NCI-H146 (cell line): ENCODE data around the gene GJB2.

Experiments used
- DNase-seq: peaks from one replicate; lab custom pipeline; 2025; lab: John Stamatoyannopoulos, UW

The GJB2 gene

DNA sequence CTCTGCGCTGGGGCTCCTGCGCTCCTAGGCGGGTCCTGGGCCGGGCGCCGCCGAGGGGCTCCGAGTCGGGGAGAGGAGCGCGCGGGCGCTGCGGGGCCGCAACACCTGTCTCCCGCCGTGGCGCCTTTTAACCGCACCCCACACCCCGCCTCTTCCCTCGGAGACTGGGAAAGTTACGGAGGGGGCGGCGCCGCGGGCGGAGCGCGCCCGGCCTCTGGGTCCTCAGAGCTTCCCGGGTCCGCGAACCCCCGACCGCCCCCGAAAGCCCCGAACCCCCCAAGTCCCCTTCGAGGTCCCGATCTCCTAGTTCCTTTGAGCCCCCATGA lies at the start of gene GJB2:
GJB2 (minus strand) TSS at position 103 of the 326 bp plus-strand sequence. CDS start 3,357 bp downstream, outside the sequence.
- peak; percentile 9 for DNase-seq

- DNase-seq = no peak
Observed at GRCh38 chr13:20241593-20241992, 48.9 kb upstream of the GJB2 start.

GRCh38 chr13:20239748-20240147 lies 47.0 kb upstream of the GJB2 start:
- no peak for DNase-seq

DNA sequence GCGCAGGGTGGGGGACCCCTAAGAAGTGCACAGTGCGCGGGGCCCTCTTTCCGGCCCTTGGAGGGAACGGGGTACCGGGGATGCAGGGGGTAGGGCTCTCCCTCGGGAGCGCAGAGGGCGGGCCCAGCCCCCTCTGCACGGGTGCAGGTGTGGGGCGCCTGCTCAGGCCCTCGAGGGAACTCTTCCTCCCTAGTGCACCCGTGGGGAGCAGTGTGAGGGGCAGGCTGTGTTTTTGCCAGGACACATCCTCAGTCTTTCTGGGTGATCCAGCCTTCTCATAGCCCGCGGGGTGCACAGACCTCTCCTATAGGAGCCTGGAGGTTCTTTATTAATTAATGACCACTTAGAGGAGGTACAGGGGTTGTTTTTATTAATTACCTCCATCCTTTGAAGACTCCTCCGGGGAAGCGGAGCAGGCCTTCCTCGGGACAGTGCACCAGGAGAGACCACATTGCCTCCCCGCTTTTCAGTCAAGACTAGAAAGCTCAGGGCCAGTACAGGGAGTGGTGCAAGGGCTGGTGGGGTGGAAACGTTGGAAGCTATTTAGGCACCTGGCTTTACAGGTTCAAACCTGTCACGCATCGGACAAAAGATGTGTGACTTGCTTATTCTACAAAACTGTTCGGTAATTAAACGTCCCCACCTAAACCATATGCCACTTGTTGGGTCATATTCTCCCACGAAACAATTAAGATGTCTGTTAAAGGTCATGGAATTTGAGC lies 40.0 kb upstream of the GJB2 start:
- DNase-seq = no peak

DNA sequence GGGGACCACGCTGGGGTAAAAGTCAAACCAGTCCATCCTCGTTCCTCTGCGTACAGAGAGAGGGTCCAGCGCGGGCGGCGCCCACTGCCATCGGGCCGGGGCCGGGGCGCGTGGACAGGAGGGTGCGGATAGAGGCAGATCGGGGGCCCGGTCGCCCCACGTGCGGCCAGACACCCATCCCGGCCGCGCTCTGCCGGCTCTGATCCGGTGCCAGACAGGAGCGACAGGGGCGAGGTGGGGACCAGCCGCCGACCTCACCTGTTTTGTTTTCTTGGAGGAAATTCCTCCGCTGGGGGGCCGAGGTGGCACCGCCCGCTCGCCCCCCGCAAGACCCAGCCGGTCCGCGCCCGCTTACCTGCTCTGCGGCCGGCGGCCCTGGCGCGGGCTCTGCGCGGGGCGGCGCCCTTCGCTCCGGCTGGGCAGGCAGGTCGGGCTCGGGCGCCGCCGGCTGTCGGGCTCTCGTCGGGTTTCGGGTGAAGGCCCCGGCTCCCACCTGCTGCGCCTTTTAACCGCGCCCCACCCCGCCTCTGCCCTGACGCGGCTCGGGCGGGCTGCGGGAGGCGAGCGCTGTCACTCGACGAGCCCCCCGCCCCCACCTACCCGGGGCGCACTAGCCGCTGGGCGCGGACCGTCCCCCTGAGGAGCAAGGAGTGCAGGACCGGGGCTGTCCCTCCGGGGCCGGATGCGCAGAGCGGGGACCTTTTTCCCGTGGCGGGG lies 39.3 kb upstream of the GJB2 start, which contains the start of gene GJB6:
GJB6 (minus strand) TSS at position 481 of the 717 bp plus-strand sequence. CDS start 8,839 bp downstream, outside the sequence.
- peak; percentile 12 for DNase-seq

DNA sequence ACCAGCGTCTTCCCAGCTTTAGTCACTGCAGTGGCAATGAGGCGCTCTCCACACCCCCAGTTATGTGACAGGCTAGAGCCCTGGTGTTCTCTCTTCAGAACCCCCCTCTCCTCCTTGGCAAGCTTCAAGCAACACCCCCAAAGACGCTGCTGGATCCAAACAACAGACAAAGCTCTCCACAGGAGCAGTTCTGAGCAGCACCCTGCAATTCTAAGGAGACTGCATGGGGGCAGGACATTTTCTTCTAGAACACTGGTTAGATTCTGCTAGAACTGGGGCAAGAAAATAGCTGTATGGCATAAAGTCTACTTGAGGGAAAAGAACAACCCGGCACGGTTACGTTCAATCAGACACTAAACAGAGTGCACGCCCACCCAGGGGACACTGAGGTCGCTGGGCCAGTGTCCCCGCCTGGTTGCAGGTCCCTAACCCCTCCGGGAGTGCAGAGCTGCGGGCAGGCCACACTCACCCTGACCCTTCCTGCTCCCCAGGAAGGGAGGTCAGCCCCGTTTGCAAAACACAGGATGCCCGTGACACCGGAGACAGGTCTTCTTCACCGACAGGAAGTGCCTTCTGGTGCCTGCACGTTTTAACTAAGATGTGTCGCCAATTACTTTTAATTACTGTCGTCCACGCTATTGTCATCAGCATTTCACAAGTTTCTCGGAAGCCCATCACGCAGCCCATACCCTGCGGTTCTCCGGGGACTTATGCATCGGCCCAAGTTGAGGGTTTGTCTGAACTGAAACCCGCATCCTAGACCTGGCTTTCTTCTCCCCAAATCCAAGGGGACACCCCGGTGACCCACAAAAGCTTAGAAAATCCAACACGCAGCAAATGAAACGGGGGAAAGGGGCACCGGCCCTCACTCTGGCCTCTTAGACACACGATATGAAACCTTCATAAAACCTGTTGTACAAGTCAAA lies 38.4 kb upstream of the GJB2 start:
- no peak for DNase-seq

- no peak for DNase-seq
Observed at GRCh38 chr13:20227730-20228129, 35.0 kb upstream of the GJB2 start.

DNA sequence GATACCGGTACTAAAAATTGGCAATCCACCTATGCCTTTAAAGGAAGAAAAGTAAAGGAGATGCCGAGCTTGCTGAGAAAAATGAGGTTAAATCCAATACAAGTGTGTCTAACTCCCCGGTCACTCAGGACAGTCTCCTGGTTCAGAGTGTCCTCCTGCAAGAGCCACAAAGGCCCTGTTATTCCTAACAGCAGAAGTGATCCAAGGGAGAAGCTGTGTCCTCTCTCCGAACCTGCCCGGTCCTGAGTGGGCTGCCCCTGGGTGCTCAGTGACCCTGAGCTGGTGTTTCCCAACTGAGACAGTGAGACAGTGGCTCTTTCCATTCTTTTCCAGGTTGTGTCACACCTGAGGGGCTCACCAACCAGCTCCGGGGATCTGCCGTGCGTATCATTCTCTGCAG lies 34.5 kb upstream of the GJB2 start:
- DNase-seq = no peak

DNA sequence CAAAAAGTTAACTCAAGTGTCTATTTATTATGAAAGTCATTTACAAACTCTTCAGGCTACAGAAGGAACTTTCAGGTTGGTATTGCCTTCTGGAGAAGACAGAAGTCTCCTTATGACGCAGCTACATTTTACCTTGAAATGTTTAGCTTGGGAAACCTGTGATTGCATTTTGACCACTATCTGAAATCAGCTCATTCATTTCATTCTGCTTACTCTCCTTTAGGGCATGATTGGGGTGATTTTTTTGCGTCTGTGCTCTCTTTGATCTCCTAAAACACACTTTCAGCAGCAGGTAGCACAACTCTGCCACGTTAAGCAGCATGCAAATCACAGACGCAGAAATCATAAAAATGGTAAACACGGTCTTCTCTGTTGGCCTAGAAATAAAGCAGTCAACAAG lies 29.8 kb upstream of the GJB2 start:
- no peak for DNase-seq

GRCh38 chr13:20221772-20222171 lies 29.0 kb upstream of the GJB2 start:
- DNase-seq = no peak

GRCh38 chr13:20219577-20219976 lies 26.8 kb upstream of the GJB2 start:
- no peak for DNase-seq

DNA sequence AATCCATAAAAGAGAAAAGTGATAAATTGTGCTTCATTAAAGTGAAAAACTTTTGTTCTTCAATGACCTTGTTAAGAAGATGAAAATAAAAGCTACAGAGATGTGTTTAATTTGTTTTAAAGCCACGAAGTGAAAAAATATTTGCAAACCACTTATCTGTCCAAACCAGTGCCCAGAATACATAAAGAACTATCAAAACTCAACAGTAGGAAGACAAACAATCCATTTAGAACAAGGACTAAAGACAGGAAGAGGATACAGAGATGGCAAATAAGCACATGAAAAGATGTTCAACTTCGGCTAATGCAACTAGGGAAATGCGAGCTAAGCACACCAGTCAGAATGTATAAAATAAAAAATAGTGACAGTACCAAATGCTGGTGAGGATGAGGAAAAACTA lies 24.4 kb upstream of the GJB2 start:
- no peak for DNase-seq

DNA sequence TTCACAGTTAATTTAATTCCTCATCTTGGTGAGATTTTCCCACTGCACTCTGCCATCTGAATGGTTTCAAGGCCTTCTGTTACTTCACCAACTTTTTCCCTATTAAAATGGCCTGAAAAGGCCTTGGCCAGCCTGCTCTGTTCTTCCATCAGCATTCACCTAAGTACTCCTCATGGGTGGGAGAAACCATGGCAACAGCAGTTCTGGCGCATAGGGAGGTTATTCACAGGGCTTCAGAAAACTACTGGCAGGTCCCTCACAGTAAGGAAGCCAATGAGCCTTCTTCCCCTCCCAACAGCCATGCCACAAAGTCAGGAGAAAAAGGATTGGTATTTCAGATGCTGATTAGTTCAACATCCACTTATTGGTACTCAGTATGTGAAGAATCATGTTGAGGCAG lies 17.2 kb upstream of the GJB2 start:
- no peak for DNase-seq

- DNase-seq = no peak
Observed at GRCh38 chr13:20206698-20207235, 14.0 kb upstream of the GJB2 start.

DNA sequence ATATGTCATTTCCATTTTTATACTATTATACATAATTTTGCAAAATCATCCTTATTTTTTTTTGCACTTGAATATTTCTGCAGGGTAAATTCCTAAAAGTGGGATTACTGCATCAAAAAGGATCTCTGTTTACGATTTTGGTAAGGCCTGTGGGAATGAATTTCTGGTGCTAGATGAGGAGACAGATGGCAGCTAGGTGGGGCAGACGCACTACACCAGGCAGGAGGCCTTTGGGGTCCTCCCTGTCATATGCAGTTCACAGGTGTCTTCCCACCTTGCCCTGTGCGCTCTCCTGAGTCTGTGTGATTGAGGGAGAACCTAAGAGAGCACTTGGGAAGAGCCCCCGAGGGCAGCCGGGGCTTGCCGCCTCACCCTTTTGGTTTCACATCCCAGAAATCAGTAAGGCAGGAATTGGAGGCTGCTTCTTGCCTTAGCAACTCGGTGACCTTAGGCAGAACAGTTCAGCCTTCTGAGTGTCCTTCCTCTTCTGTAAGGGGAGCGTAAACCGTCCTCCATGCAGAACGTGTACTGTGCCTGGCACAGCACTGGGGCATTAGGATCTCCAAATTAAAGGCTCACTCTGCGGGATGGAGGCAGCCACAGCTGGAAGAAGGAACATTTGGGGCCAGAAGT lies 13.4 kb upstream of the GJB2 start:
- DNase-seq = no peak

GRCh38 chr13:20198781-20199180 lies 6.0 kb upstream of the GJB2 start:
- DNase-seq = no peak

GRCh38 chr13:20197361-20197834 lies 4.7 kb upstream of the GJB2 start:
- DNase-seq = peak; percentile 40

DNA sequence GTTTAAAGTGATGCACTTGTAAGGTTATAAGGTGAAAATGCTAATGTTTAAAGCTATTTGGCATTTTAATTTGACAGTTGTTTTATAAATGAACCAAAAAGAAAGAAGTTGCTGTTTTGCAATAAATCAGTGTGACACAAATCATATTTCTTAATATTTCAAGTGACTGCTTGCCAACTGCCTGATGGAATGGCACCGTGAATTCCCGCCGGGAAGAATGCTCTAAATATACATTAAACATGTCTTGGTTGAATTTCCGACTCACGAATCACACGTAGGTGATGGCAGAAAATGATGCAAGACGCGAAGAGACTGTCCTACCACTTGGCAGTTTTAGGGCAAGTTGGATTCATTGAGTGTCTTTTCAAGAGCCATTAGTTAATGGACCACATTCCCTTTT lies 3.1 kb upstream of the GJB2 start:
- no peak for DNase-seq

- no peak for DNase-seq
Observed at GRCh38 chr13:20193907-20194631, 1.3 kb upstream of the GJB2 start.

DNA sequence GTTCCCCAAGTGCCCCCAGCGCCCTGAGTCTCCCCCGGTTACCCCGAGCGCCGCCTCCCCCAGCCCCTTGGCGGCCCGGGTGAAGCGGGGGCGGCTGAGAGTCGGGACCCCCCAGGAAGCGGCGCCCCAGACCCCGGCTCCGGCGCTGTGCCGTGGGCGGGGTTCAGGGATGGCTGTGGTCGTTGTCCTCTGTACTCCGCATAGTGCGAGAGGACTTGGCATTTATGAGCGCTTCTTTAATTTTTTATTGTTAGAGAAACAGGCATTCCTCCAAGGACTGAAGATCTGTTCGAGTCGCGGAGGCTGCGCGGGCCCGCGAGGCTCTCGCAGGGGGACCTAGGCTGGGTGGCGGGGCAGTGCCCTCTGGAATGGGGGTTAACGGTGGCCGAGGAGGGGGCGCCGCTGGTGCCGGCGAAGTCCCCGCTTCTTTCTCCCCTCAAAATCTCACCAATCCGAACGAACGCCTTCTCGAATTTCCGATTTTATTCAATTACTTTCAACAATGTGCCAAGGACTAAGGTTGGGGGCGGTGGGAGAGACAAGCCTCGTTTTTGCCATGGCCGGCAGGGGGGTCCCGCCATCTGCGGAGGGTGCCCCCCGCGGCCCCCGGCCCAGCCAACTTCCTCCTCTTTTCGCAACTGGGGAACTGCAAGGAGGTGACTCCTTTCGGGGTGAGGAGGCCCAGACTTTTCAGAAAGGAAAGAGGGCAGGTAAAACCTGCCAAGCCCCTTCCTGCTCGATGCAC lies 596 bp upstream of the GJB2 start:
- no peak for DNase-seq
